Thyroid gland (tissue), 4 donors: ENCODE results near the gene TDRKH.

Experiments
- POLR2A ChIP-seq, 2 donors: fragments of 450-650 bp; IDR thresholded peaks; one replicate each; pipeline ENCODE4 v1.6.1; 2017; ENCODE audit warnings: antibody characterized with exemption in 2 of 2, mild to moderate bottlenecking in 2 of 2, moderate library complexity in 1 of 2
- TF ChIP-seq, protein P1 (sequence below), 6 experiments: fragments of 200-600 bp in 3 of 6; fragments of 450-650 bp in 3 of 6; sonication (generic) in 3 of 6; IDR thresholded peaks; one replicate each; pipeline ENCODE4 v1.5.1; 2016 to 2019; ENCODE audit warnings: antibody characterized with exemption in 6 of 6, mild to moderate bottlenecking in 2 of 6, inconsistent platforms in 1 of 6, moderate library complexity in 1 of 6

DNA sequence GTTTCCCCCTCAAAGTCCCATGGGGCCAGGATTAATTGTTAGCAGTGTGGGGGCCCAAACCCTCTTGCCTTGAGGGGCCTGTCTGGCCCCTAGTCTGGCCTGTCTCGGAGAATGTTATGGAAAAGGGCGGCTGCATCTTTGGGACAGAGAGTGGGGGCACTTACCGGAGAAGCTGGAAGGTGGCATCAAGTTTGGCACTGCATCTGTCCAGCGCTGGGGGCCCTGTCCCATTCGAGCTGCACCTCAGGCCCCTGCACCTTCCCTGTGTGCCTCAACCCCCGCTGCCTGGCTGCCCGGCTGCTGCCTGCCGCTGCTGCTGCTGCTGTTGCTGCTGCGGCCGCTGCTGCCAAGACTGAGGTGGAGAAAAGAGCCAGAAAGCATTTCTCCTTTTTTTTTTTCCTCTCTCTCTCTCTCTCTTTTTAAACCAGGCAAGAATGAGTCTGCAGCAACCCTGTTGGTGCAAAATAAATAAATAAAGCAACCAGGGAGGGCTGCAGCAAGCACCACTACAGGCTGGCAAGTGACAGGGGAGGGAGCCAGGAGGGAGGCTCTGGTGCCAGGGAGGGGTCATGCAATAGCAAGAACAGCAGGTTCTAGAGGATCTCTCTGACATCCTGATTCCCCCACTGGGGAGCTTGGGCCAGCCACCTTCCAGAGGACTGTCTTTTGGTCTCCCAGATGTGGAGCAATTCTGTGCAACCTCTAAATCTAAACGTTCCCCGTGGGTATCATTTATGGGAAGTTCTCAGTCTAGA is 14.9 kb upstream of the TDRKH start, which contains the start of gene LINGO4:
- no peak for TF ChIP-seq POLR2A (IDR thresholded peaks at IDR 0.05)
- TF ChIP-seq, protein P1, sequence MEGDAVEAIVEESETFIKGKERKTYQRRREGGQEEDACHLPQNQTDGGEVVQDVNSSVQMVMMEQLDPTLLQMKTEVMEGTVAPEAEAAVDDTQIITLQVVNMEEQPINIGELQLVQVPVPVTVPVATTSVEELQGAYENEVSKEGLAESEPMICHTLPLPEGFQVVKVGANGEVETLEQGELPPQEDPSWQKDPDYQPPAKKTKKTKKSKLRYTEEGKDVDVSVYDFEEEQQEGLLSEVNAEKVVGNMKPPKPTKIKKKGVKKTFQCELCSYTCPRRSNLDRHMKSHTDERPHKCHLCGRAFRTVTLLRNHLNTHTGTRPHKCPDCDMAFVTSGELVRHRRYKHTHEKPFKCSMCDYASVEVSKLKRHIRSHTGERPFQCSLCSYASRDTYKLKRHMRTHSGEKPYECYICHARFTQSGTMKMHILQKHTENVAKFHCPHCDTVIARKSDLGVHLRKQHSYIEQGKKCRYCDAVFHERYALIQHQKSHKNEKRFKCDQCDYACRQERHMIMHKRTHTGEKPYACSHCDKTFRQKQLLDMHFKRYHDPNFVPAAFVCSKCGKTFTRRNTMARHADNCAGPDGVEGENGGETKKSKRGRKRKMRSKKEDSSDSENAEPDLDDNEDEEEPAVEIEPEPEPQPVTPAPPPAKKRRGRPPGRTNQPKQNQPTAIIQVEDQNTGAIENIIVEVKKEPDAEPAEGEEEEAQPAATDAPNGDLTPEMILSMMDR (IDR thresholded peaks at IDR 0.05) = no peak
